H1 (cell line): Measurements from ENCODE around the gene RNU6-9. TPM values are rescaled to one million over a fixed set of nuclear protein-coding genes. Genes with fewer than 3 reads are reported as not detected.

Experiments used
- CTCF ChIA-PET: fragments of 300-600 bp; sonication (Branson Sonifier 250); formaldehyde crosslinking; loops from one replicate; lab custom pipeline; 2021; ENCODE audit not compliant: partially characterized antibody; lab: Charles Lee
- POLR2A ChIA-PET: fragments of 300-600 bp; sonication (Branson Sonifier 250); formaldehyde crosslinking; loops from one replicate; lab custom pipeline; 2021; ENCODE audit warnings: inconsistent platforms; ENCODE audit not compliant: partially characterized antibody; lab: Charles Lee
- DNase-seq, 2 experiments: peaks; one replicate each; pipeline versions ENCODE4 v3.0.0 to v3.0.0-alpha.2; 2010 to 2022; ENCODE audit warnings: low spot score in 2 of 2, low read depth in 1 of 2, mixed read lengths in 1 of 2
- FAIRE-seq: peaks from 2 replicates; lab custom pipeline; 2011; peaks lifted over from hg19 to GRCh38; lab: Jason Lieb, UNC
- H2AFZ ChIP-seq: 2 replicates; pipeline ENCODE4 v1.8.1; 2012; ENCODE audit warnings: low read length, inconsistent platforms
- H2AK5ac ChIP-seq: 2 replicates; pipeline ENCODE4 v1.6.1; 2013; ENCODE audit warnings: low read depth, low read length
- H2BK120ac ChIP-seq: replicated peaks from 2 replicates; pipeline ENCODE3; 2013; ENCODE audit warnings: low read depth, low read length, inconsistent platforms
- H2BK12ac ChIP-seq: 2 replicates; pipeline ENCODE4 v1.6.1; 2013; ENCODE audit warnings: low read depth, low read length
- H2BK15ac ChIP-seq: 2 replicates; pipeline ENCODE4 v1.6.1; 2013; ENCODE audit warnings: low read length
- H2BK20ac ChIP-seq: 2 replicates; pipeline ENCODE4 v1.6.1; 2013; ENCODE audit warnings: low read length
- H2BK5ac ChIP-seq: 2 replicates; pipeline ENCODE4 v1.6.1; 2013; ENCODE audit warnings: low read depth, low read length
- H3K14ac ChIP-seq: 2 replicates; pipeline ENCODE4 v1.6.1; 2013; ENCODE audit warnings: inconsistent platforms; ENCODE audit not compliant: insufficient read length
- H3K18ac ChIP-seq: 2 replicates; pipeline ENCODE4 v1.6.1; 2013; ENCODE audit warnings: low read length; ENCODE audit errors: extremely low read depth
- H3K23ac ChIP-seq: 2 replicates; pipeline ENCODE4 v1.6.1; 2013; ENCODE audit warnings: inconsistent platforms; ENCODE audit not compliant: insufficient read length
- H3K23me2 ChIP-seq: 2 replicates; pipeline ENCODE4 v1.6.1; 2013; ENCODE audit warnings: low read depth, low read length
- H3K27ac ChIP-seq: 2 replicates; pipeline ENCODE4 v1.6.1; 2011; ENCODE audit warnings: low read depth, low read length, inconsistent platforms
- H3K27me3 ChIP-seq, 4 experiments: replicated peaks in 1 of 4; 1 replicate in 1 of 4; 2 replicates in 3 of 4; pipeline versions ENCODE4 v1.6.1 to v1.8.1; 2011 to 2013; ENCODE audit warnings: low read length in 3 of 4, mild to moderate bottlenecking in 3 of 4, inconsistent platforms in 2 of 4, mixed read lengths in 2 of 4, moderate library complexity in 1 of 4; ENCODE audit not compliant: control insufficient read depth in 3 of 4, insufficient read depth in 3 of 4; ENCODE audit errors: extremely low read depth in 1 of 4
- H3K36me3 ChIP-seq, 4 experiments: 2 replicates each; pipeline versions ENCODE4 v1.6.1 to v1.8.1; 2011 to 2013; ENCODE audit warnings: mild to moderate bottlenecking in 4 of 4, low read length in 3 of 4, moderate library complexity in 2 of 4, control low read depth in 1 of 4, inconsistent platforms in 1 of 4; ENCODE audit not compliant: insufficient read depth in 4 of 4, control insufficient read depth in 2 of 4
- H3K4ac ChIP-seq: replicated peaks from 2 replicates; pipeline ENCODE3; 2013; ENCODE audit warnings: low read length, low read depth, mixed read lengths, inconsistent platforms; ENCODE audit not compliant: insufficient read length
- H3K4me1 ChIP-seq, 4 experiments: replicated peaks in 1 of 4; 1 replicate in 1 of 4; 2 replicates in 3 of 4; pipeline versions ENCODE4 v1.6.1 to v1.8.1; 2011 to 2013; ENCODE audit warnings: low read length in 3 of 4, inconsistent platforms in 2 of 4, mixed read lengths in 1 of 4; ENCODE audit not compliant: insufficient read depth in 4 of 4, control insufficient read depth in 3 of 4
- H3K4me2 ChIP-seq, 2 experiments: 2 replicates each; pipeline versions ENCODE4 v1.6.1 to v1.8.1; 2011 to 2013; ENCODE audit warnings: low read depth in 2 of 2, low read length in 2 of 2, control low read depth in 1 of 2, inconsistent platforms in 1 of 2, mild to moderate bottlenecking in 1 of 2; ENCODE audit not compliant: insufficient read depth in 1 of 2
- H3K4me3 ChIP-seq, 4 experiments: fragments of 200-600, 300-600 bp in 1 of 4; sonication (generic), shearing (Covaris generic), sonication (Bioruptor Twin) in 1 of 4; 2 replicates each; pipeline versions ENCODE4 v1.5.1 to v1.8.1; 2011 to 2016; ENCODE audit warnings: low read length in 4 of 4, low read depth in 3 of 4, control low read depth in 2 of 4, inconsistent platforms in 2 of 4, mild to moderate bottlenecking in 2 of 4, mixed read lengths in 1 of 4, moderate library complexity in 1 of 4; ENCODE audit not compliant: insufficient read depth in 2 of 4; ENCODE audit errors: extremely low read depth in 1 of 4
- H3K56ac ChIP-seq: replicated peaks from 2 replicates; pipeline ENCODE3; 2013; ENCODE audit warnings: low read depth, mild to moderate bottlenecking, mixed read lengths, low read length, inconsistent platforms; ENCODE audit not compliant: insufficient read length
- H3K79me1 ChIP-seq: 2 replicates; pipeline ENCODE4 v1.6.1; 2013; ENCODE audit warnings: low read depth, low read length, control low read depth
- H3K79me2 ChIP-seq, 2 experiments: 2 replicates each; pipeline versions ENCODE4 v1.6.1 to v1.8.1; 2012 to 2013; ENCODE audit warnings: low read length in 2 of 2, mild to moderate bottlenecking in 2 of 2, inconsistent platforms in 1 of 2; ENCODE audit not compliant: insufficient read depth in 2 of 2, control insufficient read depth in 1 of 2
- H3K9ac ChIP-seq, 4 experiments: replicated peaks in 1 of 4; 1 replicate in 1 of 4; 2 replicates in 3 of 4; pipeline versions ENCODE4 v1.6.1 to v1.8.1; 2011 to 2013; ENCODE audit warnings: low read depth in 3 of 4, low read length in 3 of 4, control low read depth in 2 of 4, mild to moderate bottlenecking in 2 of 4, moderate library complexity in 2 of 4, inconsistent platforms in 1 of 4; ENCODE audit errors: extremely low read depth in 1 of 4
- H3K9me3 ChIP-seq, 2 experiments: 2 replicates each; pipeline versions ENCODE4 v1.6.1 to v1.8.1; 2012 to 2013; ENCODE audit warnings: mild to moderate bottlenecking in 2 of 2, moderate library complexity in 2 of 2, control low read depth in 1 of 2, inconsistent platforms in 1 of 2, low read depth in 1 of 2, low read length in 1 of 2, mixed read lengths in 1 of 2; ENCODE audit not compliant: insufficient read depth in 2 of 2
- H4K20me1 ChIP-seq, 2 experiments: replicated peaks in 1 of 2; 2 replicates each; pipeline versions ENCODE3 to v1.8.1; 2011 to 2013; ENCODE audit warnings: inconsistent platforms in 2 of 2, low read length in 2 of 2, mild to moderate bottlenecking in 1 of 2; ENCODE audit not compliant: insufficient read depth in 2 of 2, control insufficient read depth in 1 of 2
- H4K5ac ChIP-seq: 2 replicates; pipeline ENCODE4 v1.6.1; 2013; ENCODE audit warnings: low read length, low read depth, mixed read lengths, inconsistent platforms; ENCODE audit not compliant: insufficient read length
- H4K8ac ChIP-seq: 2 replicates; pipeline ENCODE4 v1.8.0; 2013; ENCODE audit warnings: mild to moderate bottlenecking, moderate library complexity, low read length, inconsistent platforms; ENCODE audit not compliant: insufficient read depth; ENCODE audit errors: extremely low read depth
- H4K91ac ChIP-seq: replicated peaks from 2 replicates; pipeline ENCODE3; 2013; ENCODE audit warnings: low read length, mixed read lengths, inconsistent platforms; ENCODE audit not compliant: insufficient read length
- CBX5 ChIP-seq: fragments of 300-800, 300-1000 bp; sonication (generic); IDR thresholded peaks from 2 replicates; pipeline ENCODE4 v1.7.1; 2016; ENCODE audit warnings: antibody characterized with exemption, low read length, low read depth
- CTBP2 ChIP-seq: IDR thresholded peaks from 2 replicates; pipeline ENCODE4 v1.7.0; 2011; ENCODE audit warnings: borderline replicate concordance, mild to moderate bottlenecking, moderate library complexity, mixed read lengths, low read length; ENCODE audit not compliant: insufficient read depth, insufficient read length
- HDAC2 ChIP-seq, 2 experiments: fragments of 300-600 bp in 1 of 2; sonication (generic) in 1 of 2; IDR thresholded peaks; 2 replicates each; pipeline ENCODE4 v1.6.1; 2011 to 2012; ENCODE audit warnings: low read depth in 2 of 2, low read length in 2 of 2, mild to moderate bottlenecking in 2 of 2, moderate library complexity in 2 of 2, borderline replicate concordance in 1 of 2, inconsistent platforms in 1 of 2
- JUND ChIP-seq: IDR thresholded peaks from 2 replicates; pipeline ENCODE4 v1.6.1; 2011; ENCODE audit warnings: mild to moderate bottlenecking, improper control_type of control experiment, low read length
- RNF2 ChIP-seq: fragments of 200-900, 300-1000 bp; sonication (generic); IDR thresholded peaks from 2 replicates; pipeline ENCODE4 v1.7.1; 2016; ENCODE audit warnings: borderline replicate concordance, low read depth, mild to moderate bottlenecking, antibody characterized with exemption, low read length; ENCODE audit not compliant: poor library complexity, severe bottlenecking; ENCODE audit errors: missing control alignments
- SRF ChIP-seq: IDR thresholded peaks from 2 replicates; pipeline ENCODE4 v1.6.1; 2011; ENCODE audit warnings: mild to moderate bottlenecking, low read depth, low read length, moderate library complexity
- TAF7 ChIP-seq: optimal IDR thresholded peaks from 2 replicates; pipeline ENCODE3; 2011; ENCODE audit warnings: low read depth, mild to moderate bottlenecking, inconsistent platforms, low read length, moderate library complexity, borderline replicate concordance
- TBP ChIP-seq: IDR thresholded peaks from 2 replicates; pipeline ENCODE4 v1.6.1; 2011; ENCODE audit warnings: low read depth, low read length, improper control_type of control experiment
- WGBS, 2 experiments: shearing (Covaris generic) in 1 of 2; methylation state at CpG; one replicate each; pipeline versions ENCODE4 v1.1.6 to v1.1.7; 2013 to 2015; ENCODE audit warnings: low lambda C conversion rate in 2 of 2, mixed read lengths in 2 of 2, inconsistent platforms in 1 of 2, low coverage in 1 of 2, missing lambda C conversion rate in 1 of 2; ENCODE audit not compliant: insufficient replicate concordance in 2 of 2, insufficient coverage in 1 of 2, insufficient read length in 1 of 2; ENCODE audit errors: extremely low coverage in 1 of 2, missing lambda C conversion rate in 1 of 2; 5-methylcytosine and 5-hydroxymethylcytosine counted together
- polyA plus RNA-seq, 7 experiments: library from polyadenylated mRNA; depleted of rRNA in 3 of 7; stranded (reverse) in 5 of 7; unstranded in 2 of 7; fragments of >200 nt in 5 of 7; fragments of 200-250 nt in 2 of 7; gene quantifications; 1 replicate in 5 of 7; 2 replicates in 1 of 7; 4 replicates in 1 of 7; pipeline versions ENCODE4 v1.2.1 to v1.2.3, GENCODE V29; 2011 to 2013; ENCODE audit warnings: missing spikeins in 2 of 7, mixed read lengths in 2 of 7
- total RNA-seq: library from RNA; stranded (reverse); fragmentation: NEBNext Ultra II Directional; extraction: Animal tissue kit (Norgen Biotek cat#: 25700); gene quantifications from 2 replicates; pipeline ENCODE4 v1.2.1, GENCODE V29; 2021

The RNU6-9 gene
- total and polyA plus RNA-seq, 2 of the 8 experiments (the other 6 are each of a cell fraction or from before 2014, with no cell fraction given), result not detected

DNA sequence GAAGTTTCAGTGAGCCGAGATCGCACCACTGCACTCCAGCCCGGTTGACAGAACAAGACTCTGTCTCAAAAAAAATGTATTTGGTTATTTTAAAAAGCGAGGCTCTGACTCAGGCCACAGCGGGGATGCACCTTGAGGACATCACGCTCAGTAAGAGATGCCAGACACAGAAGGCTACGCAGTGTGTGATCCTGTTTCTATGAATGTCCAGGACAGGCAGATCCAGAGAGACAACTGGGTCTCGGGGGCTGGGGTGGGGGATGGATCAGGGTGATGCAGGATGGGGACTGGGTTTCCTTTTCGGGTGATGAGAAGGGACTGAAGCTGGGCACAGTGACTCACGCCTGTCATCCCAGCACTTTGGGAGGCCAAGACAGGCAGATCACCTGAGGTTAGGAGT lies 5.7 kb upstream of the RNU6-9 start:
- TF ChIP-seq HDAC2 (IDR thresholded peaks at IDR 0.05; ENCODE audit: borderline replicate concordance in 1 of 2, low read depth in 2 of 2, low read length in 2 of 2) (no peak), RNF2 (no peak), TAF7 (no peak), TBP (no peak), SRF (no peak), CBX5 (no peak), JUND (no peak), CTBP2 (no peak)
- H3K23me2 ChIP-seq, result peaks cover 3% of the 10 kb centered on the region; the same call in 1 of the 2 replicates
- H3K4me1 ChIP-seq, result peaks cover 0 to 2% (median 0%) of the 10 kb centered on the region in 4 experiments; a peak in 2 of 7 replicates
- no peak overlapping the region for H3K23ac ChIP-seq
- 89% methylated on average over 10 of the region's 10 CpGs; no CpG with 5 or more reads in 1 of the 2 experiments for WGBS, 2 experiments
- no peak overlapping the region for H3K4ac ChIP-seq
- H3K36me3 ChIP-seq, result peaks cover 0 to 21% (median 10%) of the 10 kb centered on the region in 4 experiments; a peak in 4 of 8 replicates
- H3K14ac ChIP-seq, result no peak overlapping the region
- ChIA-PET POLR2A (interaction anchor here (8.8 kb wide), 1 partner anchor 10 kb away, joined by 82 read pairs; no protein-coding TSS in a partner anchor), CTCF (interaction anchor here (1.1 to 1.2 kb wide), 2 partner anchors 9 to 10 kb away, joined by 4 to 5 read pairs; no protein-coding TSS in a partner anchor)
- H2AFZ ChIP-seq, result no peak overlapping the region
- H3K79me1 ChIP-seq, result peaks cover 7% of the 10 kb centered on the region
- no peak overlapping the region for H3K4me2 ChIP-seq
- H3K9ac ChIP-seq, result no peak overlapping the region
- no peak overlapping the region for H2BK5ac ChIP-seq
- no peak overlapping the region for H2BK12ac ChIP-seq
- no peak overlapping the region for H2BK15ac ChIP-seq
- no peak overlapping the region for H4K91ac ChIP-seq
- H3K27me3 ChIP-seq, result no peaks in the 10 kb centered on the region
- H4K20me1 ChIP-seq, result peaks cover 5 to 17% of the 10 kb centered on the region in 2 experiments
- H4K8ac ChIP-seq, result no peak overlapping the region
- no peaks in the 10 kb centered on the region for H3K9me3 ChIP-seq
- H2AK5ac ChIP-seq, result no peak overlapping the region
- H3K56ac ChIP-seq, result no peak overlapping the region
- no peak overlapping the region for H2BK20ac ChIP-seq
- H3K4me3 ChIP-seq, result no peak overlapping the region
- DNase-seq (no peak), FAIRE-seq (no peak)
- no peaks in the 10 kb centered on the region; a peak in 1 of 4 replicates for H3K79me2 ChIP-seq
- H4K5ac ChIP-seq, result no peak overlapping the region
- H3K27ac ChIP-seq, result no peak overlapping the region
- H2BK120ac ChIP-seq, result no peak overlapping the region
- no peak overlapping the region for H3K18ac ChIP-seq
